SK-N-MC (cell line): ENCODE measurements around the gene TTLL3.

Source experiments
- EZH2 ChIP-seq: fragments of 200-600 bp; sonication (generic); IDR thresholded peaks from one replicate; pipeline ENCODE4 v1.6.1; 2017; ENCODE audit warnings: antibody characterized with exemption
- FOXP2 ChIP-seq: optimal IDR thresholded peaks from 2 replicates; pipeline ENCODE3; 2011; ENCODE audit warnings: mild to moderate bottlenecking, moderate library complexity; ENCODE audit not compliant: insufficient read depth; ENCODE audit errors: extremely low read length, control extremely low read depth
- POLR2AphosphoS5 ChIP-seq: IDR thresholded peaks from 2 replicates; pipeline ENCODE4 v1.6.1; 2012; ENCODE audit warnings: mild to moderate bottlenecking, low read depth, low read length, borderline replicate concordance

DNA sequence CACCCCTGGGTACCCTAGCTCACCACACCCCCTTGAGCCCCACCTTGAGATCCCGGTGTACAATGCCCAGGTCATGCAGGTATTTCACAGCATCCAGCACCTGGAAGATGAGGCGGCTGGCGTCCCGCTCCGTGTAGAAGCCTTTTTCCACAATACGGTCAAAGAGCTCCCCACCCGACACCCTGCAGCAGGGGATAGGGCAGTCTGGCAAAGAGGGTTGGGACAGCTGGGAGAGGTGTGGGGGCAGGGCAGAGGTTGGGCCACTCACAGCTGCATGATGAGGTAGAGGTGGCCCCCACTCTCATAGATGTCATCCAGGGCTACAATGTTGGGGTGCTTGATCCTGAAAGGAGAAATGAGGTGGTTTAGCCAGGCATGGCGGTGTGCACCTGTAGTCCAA lies 47.2 kb upstream of the TTLL3 start:
- TF ChIP-seq EZH2, result no peak
- TF ChIP-seq POLR2AphosphoS5, result no peak
- no peak for TF ChIP-seq FOXP2
